T1000 (cell line): ENCODE data around the gene FBXL2.

Experiments
- DNase-seq: peaks from one replicate; lab custom pipeline; 2025; ENCODE audit warnings: mixed read lengths; lab: John Stamatoyannopoulos, UW

FBXL2 gene

GRCh38 chr3:33430061-33430460 lies 152.8 kb downstream of the FBXL2 start:
- no peak for DNase-seq

- no peak for DNase-seq
Measured at GRCh38 chr3:33430571-33430970, 153.3 kb downstream of the FBXL2 start.

- no peak for DNase-seq
Measured at GRCh38 chr3:33433843-33434242, 156.6 kb downstream of the FBXL2 start.
